CD4-positive, alpha-beta T cell treated with Interleukin-15 for 1 hour (primary cell): ENCODE measurements around the gene ERC2.
A peak's percentile ranks its signal among the peaks of the same experiment; 100 is the strongest.

Source experiments
- DNase-seq: peaks from one replicate; pipeline ENCODE4 v3.0.0-alpha.2; 2020

Gene ERC2

GRCh38 chr3:55691141-55691540 lies 777.1 kb downstream of the ERC2 start:
- DNase-seq, result no peak

- DNase-seq, result no peak
Measured at GRCh38 chr3:55690726-55691125, 777.5 kb downstream of the ERC2 start.

GRCh38 chr3:55690177-55690576 lies 778.1 kb downstream of the ERC2 start:
- no peak for DNase-seq

- no peak for DNase-seq
Measured at GRCh38 chr3:55688154-55688553, 780.1 kb downstream of the ERC2 start.

- DNase-seq, result no peak
Measured at GRCh38 chr3:55687526-55687925, 780.7 kb downstream of the ERC2 start.

- no peak for DNase-seq
Measured at GRCh38 chr3:55686426-55687254, 781.6 kb downstream of the ERC2 start.

- DNase-seq, result no peak
Measured at GRCh38 chr3:55683666-55684270, 784.5 kb downstream of the ERC2 start.

GRCh38 chr3:55682461-55682860 lies 785.8 kb downstream of the ERC2 start:
- DNase-seq, result no peak

GRCh38 chr3:55678546-55679216 lies 789.6 kb downstream of the ERC2 start:
- DNase-seq, result no peak

- DNase-seq, result no peak
Measured at GRCh38 chr3:55676643-55677042, 791.6 kb downstream of the ERC2 start.

- no peak for DNase-seq
Measured at GRCh38 chr3:55675478-55675877, 792.8 kb downstream of the ERC2 start.

GRCh38 chr3:55673764-55674163 lies 794.5 kb downstream of the ERC2 start:
- DNase-seq, result no peak

- no peak for DNase-seq
Measured at GRCh38 chr3:55669133-55669532, 799.1 kb downstream of the ERC2 start.

GRCh38 chr3:55668359-55668758 lies 799.9 kb downstream of the ERC2 start:
- DNase-seq, result no peak

- peak; percentile 23 for DNase-seq
Measured at GRCh38 chr3:55664387-55664786, 803.9 kb downstream of the ERC2 start.

GRCh38 chr3:55662683-55663082 lies 805.6 kb downstream of the ERC2 start:
- no peak for DNase-seq

- DNase-seq, result no peak
Measured at GRCh38 chr3:55661571-55661970, 806.7 kb downstream of the ERC2 start.

GRCh38 chr3:55661141-55661540 lies 807.1 kb downstream of the ERC2 start:
- no peak for DNase-seq

GRCh38 chr3:55660642-55661041 lies 807.6 kb downstream of the ERC2 start:
- no peak for DNase-seq

- no peak for DNase-seq
Measured at GRCh38 chr3:55659701-55660100, 808.6 kb downstream of the ERC2 start.

- no peak for DNase-seq
Measured at GRCh38 chr3:55658690-55659562, 809.3 kb downstream of the ERC2 start.

- DNase-seq, result no peak
Measured at GRCh38 chr3:55658270-55658669, 810.0 kb downstream of the ERC2 start.

GRCh38 chr3:55655544-55655943 lies 812.7 kb downstream of the ERC2 start:
- DNase-seq, result no peak
